ENCODE measurements around the gene BACH2. TPM values are rescaled to one million over a fixed set of nuclear protein-coding genes. Genes with fewer than 3 reads are reported as not detected.

Gene BACH2
- total and polyA plus RNA-seq, 2 of the 8 experiments (the other 6 are each of a cell fraction or from before 2014, with no cell fraction given): 1.9 to 5.9 TPM

DNA sequence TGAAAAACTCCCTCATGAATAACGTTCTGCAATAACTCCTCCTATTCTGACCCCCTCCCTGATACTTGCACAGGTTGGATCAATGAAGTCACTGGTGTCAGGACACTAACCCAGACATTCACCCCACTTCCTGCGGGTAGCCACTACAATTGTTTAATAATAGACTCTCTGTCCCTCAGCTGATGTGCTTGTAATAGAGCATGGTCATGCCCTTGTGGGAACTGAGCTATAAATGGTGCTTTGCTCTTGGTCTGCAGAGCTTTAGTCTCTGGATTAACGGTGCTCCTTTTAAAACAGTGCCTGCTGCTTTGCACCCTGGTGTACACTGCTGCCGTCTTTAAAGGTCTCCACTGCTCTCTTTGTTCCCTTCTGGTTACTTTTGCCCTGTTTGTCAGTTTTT, 127.3 kb downstream of the BACH2 start (continued):
- TF ChIP-seq, protein P1, sequence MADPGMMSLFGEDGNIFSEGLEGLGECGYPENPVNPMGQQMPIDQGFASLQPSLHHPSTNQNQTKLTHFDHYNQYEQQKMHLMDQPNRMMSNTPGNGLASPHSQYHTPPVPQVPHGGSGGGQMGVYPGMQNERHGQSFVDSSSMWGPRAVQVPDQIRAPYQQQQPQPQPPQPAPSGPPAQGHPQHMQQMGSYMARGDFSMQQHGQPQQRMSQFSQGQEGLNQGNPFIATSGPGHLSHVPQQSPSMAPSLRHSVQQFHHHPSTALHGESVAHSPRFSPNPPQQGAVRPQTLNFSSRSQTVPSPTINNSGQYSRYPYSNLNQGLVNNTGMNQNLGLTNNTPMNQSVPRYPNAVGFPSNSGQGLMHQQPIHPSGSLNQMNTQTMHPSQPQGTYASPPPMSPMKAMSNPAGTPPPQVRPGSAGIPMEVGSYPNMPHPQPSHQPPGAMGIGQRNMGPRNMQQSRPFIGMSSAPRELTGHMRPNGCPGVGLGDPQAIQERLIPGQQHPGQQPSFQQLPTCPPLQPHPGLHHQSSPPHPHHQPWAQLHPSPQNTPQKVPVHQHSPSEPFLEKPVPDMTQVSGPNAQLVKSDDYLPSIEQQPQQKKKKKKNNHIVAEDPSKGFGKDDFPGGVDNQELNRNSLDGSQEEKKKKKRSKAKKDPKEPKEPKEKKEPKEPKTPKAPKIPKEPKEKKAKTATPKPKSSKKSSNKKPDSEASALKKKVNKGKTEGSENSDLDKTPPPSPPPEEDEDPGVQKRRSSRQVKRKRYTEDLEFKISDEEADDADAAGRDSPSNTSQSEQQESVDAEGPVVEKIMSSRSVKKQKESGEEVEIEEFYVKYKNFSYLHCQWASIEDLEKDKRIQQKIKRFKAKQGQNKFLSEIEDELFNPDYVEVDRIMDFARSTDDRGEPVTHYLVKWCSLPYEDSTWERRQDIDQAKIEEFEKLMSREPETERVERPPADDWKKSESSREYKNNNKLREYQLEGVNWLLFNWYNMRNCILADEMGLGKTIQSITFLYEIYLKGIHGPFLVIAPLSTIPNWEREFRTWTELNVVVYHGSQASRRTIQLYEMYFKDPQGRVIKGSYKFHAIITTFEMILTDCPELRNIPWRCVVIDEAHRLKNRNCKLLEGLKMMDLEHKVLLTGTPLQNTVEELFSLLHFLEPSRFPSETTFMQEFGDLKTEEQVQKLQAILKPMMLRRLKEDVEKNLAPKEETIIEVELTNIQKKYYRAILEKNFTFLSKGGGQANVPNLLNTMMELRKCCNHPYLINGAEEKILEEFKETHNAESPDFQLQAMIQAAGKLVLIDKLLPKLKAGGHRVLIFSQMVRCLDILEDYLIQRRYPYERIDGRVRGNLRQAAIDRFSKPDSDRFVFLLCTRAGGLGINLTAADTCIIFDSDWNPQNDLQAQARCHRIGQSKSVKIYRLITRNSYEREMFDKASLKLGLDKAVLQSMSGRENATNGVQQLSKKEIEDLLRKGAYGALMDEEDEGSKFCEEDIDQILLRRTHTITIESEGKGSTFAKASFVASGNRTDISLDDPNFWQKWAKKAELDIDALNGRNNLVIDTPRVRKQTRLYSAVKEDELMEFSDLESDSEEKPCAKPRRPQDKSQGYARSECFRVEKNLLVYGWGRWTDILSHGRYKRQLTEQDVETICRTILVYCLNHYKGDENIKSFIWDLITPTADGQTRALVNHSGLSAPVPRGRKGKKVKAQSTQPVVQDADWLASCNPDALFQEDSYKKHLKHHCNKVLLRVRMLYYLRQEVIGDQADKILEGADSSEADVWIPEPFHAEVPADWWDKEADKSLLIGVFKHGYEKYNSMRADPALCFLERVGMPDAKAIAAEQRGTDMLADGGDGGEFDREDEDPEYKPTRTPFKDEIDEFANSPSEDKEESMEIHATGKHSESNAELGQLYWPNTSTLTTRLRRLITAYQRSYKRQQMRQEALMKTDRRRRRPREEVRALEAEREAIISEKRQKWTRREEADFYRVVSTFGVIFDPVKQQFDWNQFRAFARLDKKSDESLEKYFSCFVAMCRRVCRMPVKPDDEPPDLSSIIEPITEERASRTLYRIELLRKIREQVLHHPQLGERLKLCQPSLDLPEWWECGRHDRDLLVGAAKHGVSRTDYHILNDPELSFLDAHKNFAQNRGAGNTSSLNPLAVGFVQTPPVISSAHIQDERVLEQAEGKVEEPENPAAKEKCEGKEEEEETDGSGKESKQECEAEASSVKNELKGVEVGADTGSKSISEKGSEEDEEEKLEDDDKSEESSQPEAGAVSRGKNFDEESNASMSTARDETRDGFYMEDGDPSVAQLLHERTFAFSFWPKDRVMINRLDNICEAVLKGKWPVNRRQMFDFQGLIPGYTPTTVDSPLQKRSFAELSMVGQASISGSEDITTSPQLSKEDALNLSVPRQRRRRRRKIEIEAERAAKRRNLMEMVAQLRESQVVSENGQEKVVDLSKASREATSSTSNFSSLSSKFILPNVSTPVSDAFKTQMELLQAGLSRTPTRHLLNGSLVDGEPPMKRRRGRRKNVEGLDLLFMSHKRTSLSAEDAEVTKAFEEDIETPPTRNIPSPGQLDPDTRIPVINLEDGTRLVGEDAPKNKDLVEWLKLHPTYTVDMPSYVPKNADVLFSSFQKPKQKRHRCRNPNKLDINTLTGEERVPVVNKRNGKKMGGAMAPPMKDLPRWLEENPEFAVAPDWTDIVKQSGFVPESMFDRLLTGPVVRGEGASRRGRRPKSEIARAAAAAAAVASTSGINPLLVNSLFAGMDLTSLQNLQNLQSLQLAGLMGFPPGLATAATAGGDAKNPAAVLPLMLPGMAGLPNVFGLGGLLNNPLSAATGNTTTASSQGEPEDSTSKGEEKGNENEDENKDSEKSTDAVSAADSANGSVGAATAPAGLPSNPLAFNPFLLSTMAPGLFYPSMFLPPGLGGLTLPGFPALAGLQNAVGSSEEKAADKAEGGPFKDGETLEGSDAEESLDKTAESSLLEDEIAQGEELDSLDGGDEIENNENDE (IDR thresholded peaks at IDR 0.05; ENCODE audit: insufficient replicate concordance, low read length): no peak
- no peak for TF ChIP-seq RAD21 (IDR thresholded peaks at IDR 0.05 in 1 of 2, conservative IDR thresholded peaks at IDR 0.05 in 1 of 2; ENCODE audit: low read depth in 2 of 2, low read length in 2 of 2)
- no peak for TF ChIP-seq POLR2AphosphoS5 (IDR thresholded peaks at IDR 0.05; ENCODE audit: low read depth, low read length)
- TF ChIP-seq, protein P2, sequence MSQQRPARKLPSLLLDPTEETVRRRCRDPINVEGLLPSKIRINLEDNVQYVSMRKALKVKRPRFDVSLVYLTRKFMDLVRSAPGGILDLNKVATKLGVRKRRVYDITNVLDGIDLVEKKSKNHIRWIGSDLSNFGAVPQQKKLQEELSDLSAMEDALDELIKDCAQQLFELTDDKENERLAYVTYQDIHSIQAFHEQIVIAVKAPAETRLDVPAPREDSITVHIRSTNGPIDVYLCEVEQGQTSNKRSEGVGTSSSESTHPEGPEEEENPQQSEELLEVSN (IDR thresholded peaks at IDR 0.05): no peak
- no peak for TF ChIP-seq TCF12 (IDR thresholded peaks at IDR 0.05; ENCODE audit: low read depth, low read length)
- no peak for TF ChIP-seq TBP (IDR thresholded peaks at IDR 0.05; ENCODE audit: low read depth, low read length)
- no peak for TF ChIP-seq SP2 (IDR thresholded peaks at IDR 0.05; ENCODE audit: low read length)
- no peak for TF ChIP-seq KDM4A (IDR thresholded peaks at IDR 0.05; ENCODE audit: low read depth, low read length, severe bottlenecking)
- TF ChIP-seq SRF (IDR thresholded peaks at IDR 0.05; ENCODE audit: low read depth, low read length): no peak
- no peak for TF ChIP-seq SAP30 (IDR thresholded peaks at IDR 0.05; ENCODE audit: insufficient read depth, insufficient replicate concordance, low read length)
- no peak for TF ChIP-seq FOSL1 (IDR thresholded peaks at IDR 0.05; ENCODE audit: insufficient read depth, low read depth, low read length)
